PFSK-1 (cell line): ENCODE results near the gene AATF.

Experiments used
- POLR2AphosphoS5 ChIP-seq: IDR thresholded peaks from 2 replicates; pipeline ENCODE4 v1.6.1; 2012; ENCODE audit warnings: low read depth, mild to moderate bottlenecking, control low read depth, low read length, moderate library complexity
- SIN3A ChIP-seq: IDR thresholded peaks from 2 replicates; pipeline ENCODE4 v1.6.1; 2012; ENCODE audit warnings: mild to moderate bottlenecking, low read length, moderate library complexity, borderline replicate concordance; ENCODE audit not compliant: insufficient read depth

- TF ChIP-seq POLR2AphosphoS5 = no peak
- no peak for TF ChIP-seq SIN3A
These were observed 112.2 kb downstream of the AATF start for GRCh38 chr17:37060928-37061327.
